Measurements from ENCODE around the gene HHIPL1. TPM values are rescaled to one million over a fixed set of nuclear protein-coding genes. Genes with fewer than 3 reads are reported as not detected.

The HHIPL1 gene
- total and polyA plus RNA-seq, 2 of the 8 experiments (the other 6 are each of a cell fraction or from before 2014, with no cell fraction given): 1.5 to 2.6 TPM

DNA sequence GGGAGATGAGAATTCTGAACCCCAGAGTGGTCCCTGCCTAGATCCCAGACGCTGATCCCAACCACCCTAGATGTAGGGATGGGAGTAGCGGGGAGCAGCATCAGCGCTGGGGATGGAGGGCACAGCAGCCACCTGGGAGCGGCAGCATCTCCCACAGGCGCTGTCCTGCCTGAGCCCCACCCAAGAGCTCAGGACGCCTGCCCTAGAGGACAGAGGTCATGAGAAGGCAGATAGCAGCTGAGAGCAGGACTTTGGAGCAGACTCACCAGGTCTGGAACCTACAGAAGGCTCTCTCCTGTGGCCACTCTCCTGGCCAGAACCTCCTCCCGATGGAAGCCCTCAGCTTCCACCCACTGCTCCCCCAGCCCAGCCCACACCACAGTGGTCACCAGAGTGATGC lies 48.2 kb upstream of the HHIPL1 start (continued):
- TF ChIP-seq, protein P1, sequence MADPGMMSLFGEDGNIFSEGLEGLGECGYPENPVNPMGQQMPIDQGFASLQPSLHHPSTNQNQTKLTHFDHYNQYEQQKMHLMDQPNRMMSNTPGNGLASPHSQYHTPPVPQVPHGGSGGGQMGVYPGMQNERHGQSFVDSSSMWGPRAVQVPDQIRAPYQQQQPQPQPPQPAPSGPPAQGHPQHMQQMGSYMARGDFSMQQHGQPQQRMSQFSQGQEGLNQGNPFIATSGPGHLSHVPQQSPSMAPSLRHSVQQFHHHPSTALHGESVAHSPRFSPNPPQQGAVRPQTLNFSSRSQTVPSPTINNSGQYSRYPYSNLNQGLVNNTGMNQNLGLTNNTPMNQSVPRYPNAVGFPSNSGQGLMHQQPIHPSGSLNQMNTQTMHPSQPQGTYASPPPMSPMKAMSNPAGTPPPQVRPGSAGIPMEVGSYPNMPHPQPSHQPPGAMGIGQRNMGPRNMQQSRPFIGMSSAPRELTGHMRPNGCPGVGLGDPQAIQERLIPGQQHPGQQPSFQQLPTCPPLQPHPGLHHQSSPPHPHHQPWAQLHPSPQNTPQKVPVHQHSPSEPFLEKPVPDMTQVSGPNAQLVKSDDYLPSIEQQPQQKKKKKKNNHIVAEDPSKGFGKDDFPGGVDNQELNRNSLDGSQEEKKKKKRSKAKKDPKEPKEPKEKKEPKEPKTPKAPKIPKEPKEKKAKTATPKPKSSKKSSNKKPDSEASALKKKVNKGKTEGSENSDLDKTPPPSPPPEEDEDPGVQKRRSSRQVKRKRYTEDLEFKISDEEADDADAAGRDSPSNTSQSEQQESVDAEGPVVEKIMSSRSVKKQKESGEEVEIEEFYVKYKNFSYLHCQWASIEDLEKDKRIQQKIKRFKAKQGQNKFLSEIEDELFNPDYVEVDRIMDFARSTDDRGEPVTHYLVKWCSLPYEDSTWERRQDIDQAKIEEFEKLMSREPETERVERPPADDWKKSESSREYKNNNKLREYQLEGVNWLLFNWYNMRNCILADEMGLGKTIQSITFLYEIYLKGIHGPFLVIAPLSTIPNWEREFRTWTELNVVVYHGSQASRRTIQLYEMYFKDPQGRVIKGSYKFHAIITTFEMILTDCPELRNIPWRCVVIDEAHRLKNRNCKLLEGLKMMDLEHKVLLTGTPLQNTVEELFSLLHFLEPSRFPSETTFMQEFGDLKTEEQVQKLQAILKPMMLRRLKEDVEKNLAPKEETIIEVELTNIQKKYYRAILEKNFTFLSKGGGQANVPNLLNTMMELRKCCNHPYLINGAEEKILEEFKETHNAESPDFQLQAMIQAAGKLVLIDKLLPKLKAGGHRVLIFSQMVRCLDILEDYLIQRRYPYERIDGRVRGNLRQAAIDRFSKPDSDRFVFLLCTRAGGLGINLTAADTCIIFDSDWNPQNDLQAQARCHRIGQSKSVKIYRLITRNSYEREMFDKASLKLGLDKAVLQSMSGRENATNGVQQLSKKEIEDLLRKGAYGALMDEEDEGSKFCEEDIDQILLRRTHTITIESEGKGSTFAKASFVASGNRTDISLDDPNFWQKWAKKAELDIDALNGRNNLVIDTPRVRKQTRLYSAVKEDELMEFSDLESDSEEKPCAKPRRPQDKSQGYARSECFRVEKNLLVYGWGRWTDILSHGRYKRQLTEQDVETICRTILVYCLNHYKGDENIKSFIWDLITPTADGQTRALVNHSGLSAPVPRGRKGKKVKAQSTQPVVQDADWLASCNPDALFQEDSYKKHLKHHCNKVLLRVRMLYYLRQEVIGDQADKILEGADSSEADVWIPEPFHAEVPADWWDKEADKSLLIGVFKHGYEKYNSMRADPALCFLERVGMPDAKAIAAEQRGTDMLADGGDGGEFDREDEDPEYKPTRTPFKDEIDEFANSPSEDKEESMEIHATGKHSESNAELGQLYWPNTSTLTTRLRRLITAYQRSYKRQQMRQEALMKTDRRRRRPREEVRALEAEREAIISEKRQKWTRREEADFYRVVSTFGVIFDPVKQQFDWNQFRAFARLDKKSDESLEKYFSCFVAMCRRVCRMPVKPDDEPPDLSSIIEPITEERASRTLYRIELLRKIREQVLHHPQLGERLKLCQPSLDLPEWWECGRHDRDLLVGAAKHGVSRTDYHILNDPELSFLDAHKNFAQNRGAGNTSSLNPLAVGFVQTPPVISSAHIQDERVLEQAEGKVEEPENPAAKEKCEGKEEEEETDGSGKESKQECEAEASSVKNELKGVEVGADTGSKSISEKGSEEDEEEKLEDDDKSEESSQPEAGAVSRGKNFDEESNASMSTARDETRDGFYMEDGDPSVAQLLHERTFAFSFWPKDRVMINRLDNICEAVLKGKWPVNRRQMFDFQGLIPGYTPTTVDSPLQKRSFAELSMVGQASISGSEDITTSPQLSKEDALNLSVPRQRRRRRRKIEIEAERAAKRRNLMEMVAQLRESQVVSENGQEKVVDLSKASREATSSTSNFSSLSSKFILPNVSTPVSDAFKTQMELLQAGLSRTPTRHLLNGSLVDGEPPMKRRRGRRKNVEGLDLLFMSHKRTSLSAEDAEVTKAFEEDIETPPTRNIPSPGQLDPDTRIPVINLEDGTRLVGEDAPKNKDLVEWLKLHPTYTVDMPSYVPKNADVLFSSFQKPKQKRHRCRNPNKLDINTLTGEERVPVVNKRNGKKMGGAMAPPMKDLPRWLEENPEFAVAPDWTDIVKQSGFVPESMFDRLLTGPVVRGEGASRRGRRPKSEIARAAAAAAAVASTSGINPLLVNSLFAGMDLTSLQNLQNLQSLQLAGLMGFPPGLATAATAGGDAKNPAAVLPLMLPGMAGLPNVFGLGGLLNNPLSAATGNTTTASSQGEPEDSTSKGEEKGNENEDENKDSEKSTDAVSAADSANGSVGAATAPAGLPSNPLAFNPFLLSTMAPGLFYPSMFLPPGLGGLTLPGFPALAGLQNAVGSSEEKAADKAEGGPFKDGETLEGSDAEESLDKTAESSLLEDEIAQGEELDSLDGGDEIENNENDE (IDR thresholded peaks at IDR 0.05; ENCODE audit: insufficient replicate concordance, low read length): no peak
- TF ChIP-seq EZH2 (IDR thresholded peaks at IDR 0.05; ENCODE audit: low read depth, low read length, severe bottlenecking) (no peak), CHD1 (IDR thresholded peaks at IDR 0.05; ENCODE audit: low read depth, low read length) (no peak), JUN (IDR thresholded peaks at IDR 0.05; ENCODE audit: low read depth, low read length) (no peak), NANOG (IDR thresholded peaks at IDR 0.05; ENCODE audit: insufficient read depth, low read depth, low read length, poor library complexity, severe bottlenecking) (no peak), SUZ12 (IDR thresholded peaks at IDR 0.05; ENCODE audit: low read length) (no peak)

Measured in H1 (cell line).